C4-2B (cell line): ENCODE results near the gene NUP188.

Experiments used
- H3K27ac ChIP-seq: fragments of 450-650 bp; 2 replicates; pipeline ENCODE4 v1.5.1; 2017
- ZFX ChIP-seq: fragments of 450-650 bp; IDR thresholded peaks from 2 replicates; pipeline ENCODE4 v1.6.1; 2017
- TF ChIP-seq, protein P1 (sequence below): fragments of 450-650 bp; conservative IDR thresholded peaks from 2 replicates; pipeline ENCODE4 v1.5.1; 2017; ENCODE audit warnings: mild to moderate bottlenecking

The NUP188 gene

DNA sequence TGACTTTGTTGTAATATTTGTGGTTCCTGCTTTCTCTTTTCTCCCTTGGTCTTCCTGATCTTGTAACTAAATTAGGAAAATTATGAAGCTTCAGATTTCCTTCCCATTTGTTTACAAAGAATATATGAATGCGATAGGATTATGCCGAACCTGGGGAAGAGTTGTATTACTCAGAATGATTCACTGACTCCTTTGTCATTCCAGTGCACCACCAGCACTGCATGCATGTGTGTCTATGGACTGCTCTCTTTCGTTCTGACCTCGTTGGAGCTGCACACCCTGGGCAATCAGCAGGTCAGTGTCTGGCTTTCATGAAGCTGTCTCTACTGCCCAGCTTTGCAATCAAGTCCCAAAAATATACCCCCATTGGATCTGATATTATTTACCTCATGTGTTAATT is 25.5 kb downstream of the NUP188 start:
- no peak overlapping the region for H3K27ac ChIP-seq
- TF ChIP-seq ZFX: no peak
- TF ChIP-seq, protein P1, sequence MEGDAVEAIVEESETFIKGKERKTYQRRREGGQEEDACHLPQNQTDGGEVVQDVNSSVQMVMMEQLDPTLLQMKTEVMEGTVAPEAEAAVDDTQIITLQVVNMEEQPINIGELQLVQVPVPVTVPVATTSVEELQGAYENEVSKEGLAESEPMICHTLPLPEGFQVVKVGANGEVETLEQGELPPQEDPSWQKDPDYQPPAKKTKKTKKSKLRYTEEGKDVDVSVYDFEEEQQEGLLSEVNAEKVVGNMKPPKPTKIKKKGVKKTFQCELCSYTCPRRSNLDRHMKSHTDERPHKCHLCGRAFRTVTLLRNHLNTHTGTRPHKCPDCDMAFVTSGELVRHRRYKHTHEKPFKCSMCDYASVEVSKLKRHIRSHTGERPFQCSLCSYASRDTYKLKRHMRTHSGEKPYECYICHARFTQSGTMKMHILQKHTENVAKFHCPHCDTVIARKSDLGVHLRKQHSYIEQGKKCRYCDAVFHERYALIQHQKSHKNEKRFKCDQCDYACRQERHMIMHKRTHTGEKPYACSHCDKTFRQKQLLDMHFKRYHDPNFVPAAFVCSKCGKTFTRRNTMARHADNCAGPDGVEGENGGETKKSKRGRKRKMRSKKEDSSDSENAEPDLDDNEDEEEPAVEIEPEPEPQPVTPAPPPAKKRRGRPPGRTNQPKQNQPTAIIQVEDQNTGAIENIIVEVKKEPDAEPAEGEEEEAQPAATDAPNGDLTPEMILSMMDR: no peak

DNA sequence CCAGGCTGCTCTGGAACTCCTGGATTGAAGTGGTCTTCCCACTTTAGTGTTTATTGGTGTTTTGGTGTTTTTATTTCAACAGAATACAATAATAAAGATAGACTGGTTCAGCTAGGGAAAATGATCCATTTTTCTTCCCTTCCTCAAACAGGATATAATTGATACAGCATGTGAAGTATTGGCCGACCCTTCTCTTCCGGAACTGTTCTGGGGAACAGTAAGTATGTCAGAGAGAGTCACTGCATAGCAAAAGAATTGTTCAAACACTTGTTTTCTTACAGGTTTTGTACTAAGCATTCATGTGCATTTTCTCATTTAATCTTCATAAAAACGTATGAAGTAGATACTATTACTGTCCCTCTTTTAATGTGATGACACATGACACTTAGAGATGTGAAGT is 31.6 kb downstream of the NUP188 start:
- H3K27ac ChIP-seq: no peak overlapping the region
- TF ChIP-seq ZFX: no peak
- TF ChIP-seq, protein P1: no peak

DNA sequence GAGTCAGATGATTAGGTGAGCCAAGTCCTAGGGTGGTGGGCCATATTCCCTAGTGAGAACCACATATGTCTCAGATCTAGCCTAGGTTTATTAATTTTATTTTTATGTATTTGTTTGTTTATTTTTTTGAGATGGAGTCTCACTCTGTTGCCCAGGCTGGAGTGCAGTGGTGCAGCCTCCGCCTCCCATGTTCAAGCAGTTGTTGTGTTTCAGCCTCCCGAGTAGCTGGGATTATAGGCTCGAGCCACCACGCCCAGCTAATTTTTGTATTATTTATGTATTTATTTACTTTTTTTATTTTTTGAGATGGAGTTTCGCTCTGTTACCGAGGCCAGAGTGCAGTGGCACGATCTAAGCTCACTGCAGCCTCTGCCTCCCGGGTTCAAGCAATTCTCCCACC is 36.0 kb downstream of the NUP188 start:
- TF ChIP-seq ZFX: no peak
- TF ChIP-seq, protein P1: no peak
- no peak overlapping the region for H3K27ac ChIP-seq

DNA sequence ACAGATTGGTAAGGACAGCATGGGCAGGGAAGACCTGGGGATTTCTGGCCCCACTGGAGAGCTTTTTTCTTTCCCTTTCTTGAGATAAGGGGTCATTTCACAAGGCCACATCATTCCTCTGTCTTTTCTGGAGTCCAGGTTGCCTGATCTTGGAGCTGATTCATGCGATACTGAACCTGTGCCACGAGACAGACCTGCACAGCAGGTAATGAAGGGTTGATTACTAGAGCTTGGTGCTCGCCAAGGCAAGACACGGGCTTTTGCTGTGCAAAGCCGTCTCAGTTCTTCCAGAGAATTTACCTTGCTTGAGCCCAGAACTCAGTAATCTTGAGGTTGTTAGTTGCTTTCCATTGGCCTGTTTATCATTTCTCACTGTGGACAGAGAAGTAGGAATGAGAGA is 39.2 kb downstream of the NUP188 start:
- TF ChIP-seq ZFX: no peak
- TF ChIP-seq, protein P1: no peak
- H3K27ac ChIP-seq: no peak overlapping the region

DNA sequence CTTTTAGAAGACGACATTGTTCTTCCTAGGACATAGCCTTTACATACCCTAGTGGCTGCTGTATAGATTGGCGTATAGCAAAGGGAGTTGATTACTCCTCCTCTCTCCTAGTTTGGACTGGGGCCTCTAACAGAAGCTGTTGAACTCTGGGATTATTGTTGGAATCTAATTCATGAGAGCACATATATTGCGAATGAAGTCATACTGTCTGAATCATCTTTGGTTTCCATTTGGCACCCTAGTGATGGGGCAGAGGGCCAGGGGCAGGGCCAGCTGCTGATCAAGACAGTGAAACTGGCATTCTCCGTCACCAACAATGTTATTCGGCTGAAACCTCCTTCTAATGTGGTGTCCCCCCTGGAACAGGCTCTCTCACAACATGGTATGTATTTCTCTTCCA is 40.3 kb downstream of the NUP188 start:
- no peak overlapping the region for H3K27ac ChIP-seq
- TF ChIP-seq, protein P1: no peak
- no peak for TF ChIP-seq ZFX

DNA sequence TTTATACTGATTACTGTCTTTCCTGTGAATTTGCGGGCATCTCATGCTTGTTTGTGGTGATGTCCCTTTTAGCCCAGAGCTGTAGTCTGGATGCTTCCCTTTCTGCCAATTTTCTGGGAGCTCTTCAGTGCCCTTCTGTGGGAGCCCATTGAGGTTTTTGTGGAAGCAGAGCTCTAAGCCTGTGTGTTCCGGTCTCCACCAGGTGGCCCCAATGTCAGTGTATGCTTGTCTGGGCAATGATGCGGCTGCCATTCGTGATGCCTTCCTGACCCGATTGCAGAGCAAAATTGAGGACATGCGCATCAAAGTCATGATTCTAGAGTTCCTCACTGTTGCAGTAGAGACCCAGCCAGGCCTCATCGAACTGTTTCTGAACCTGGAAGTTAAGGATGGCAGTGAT is 45.5 kb downstream of the NUP188 start:
- H3K27ac ChIP-seq: no peak overlapping the region
- TF ChIP-seq, protein P1: no peak; the same call in 1 of the 2 replicates

DNA sequence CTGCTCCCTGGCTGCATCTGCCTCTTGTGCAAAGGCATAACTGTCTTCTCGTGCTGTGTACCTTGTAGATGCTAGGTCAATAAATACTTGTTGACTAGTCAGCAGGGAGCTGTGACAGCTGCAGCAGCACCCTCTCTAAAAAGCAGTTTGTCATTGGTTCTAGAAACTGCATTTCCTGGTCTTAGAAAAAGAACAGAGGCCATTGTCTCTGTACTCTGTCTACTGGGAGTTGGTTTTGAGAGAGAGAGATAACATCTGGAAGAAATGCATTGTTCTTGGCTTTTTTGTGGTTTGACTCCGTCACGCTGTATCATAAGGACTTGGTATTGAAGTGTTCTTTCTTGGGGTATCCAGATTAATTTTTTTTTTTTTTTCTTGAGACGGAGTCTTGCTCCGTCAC is 48.3 kb downstream of the NUP188 start:
- TF ChIP-seq ZFX: no peak
- TF ChIP-seq, protein P1: no peak
- H3K27ac ChIP-seq: no peak overlapping the region
